Kidney (tissue), 14 donors: ENCODE measurements around the gene REL. TPM values are rescaled to one million over a fixed set of nuclear protein-coding genes. Genes with fewer than 3 reads are reported as not detected.
A peak's percentile ranks its signal among the peaks of the same experiment; 100 is the strongest.

ENCODE experiments used
- DNase-seq, 5 donors: peaks; one replicate each; pipeline ENCODE4 v3.0.0-alpha.2; 2013 to 2020
- FAIRE-seq: peaks from 2 replicates; lab custom pipeline; 2012; peaks lifted over from hg19 to GRCh38; lab: Jason Lieb, UNC
- H3K27ac ChIP-seq, 2 donors: one replicate each; pipeline ENCODE4 v1.7.0; 2013; ENCODE audit warnings: low read depth in 2 of 2, low read length in 2 of 2, inconsistent platforms in 1 of 2
- H3K27me3 ChIP-seq: one replicate; pipeline ENCODE4 v1.7.1; 2013; ENCODE audit warnings: low read length, inconsistent platforms; ENCODE audit not compliant: control insufficient read depth, insufficient read depth
- H3K36me3 ChIP-seq, 3 donors: one replicate each; pipeline versions ENCODE4 v1.7.0 to v1.7.1; 2013; ENCODE audit warnings: low read length in 3 of 3, control low read depth in 1 of 3, inconsistent platforms in 1 of 3; ENCODE audit not compliant: insufficient read depth in 3 of 3, control insufficient read depth in 2 of 3
- H3K4me1 ChIP-seq, 3 donors: one replicate each; pipeline versions ENCODE4 v1.7.0 to v1.7.1; 2013; ENCODE audit warnings: low read length in 3 of 3, inconsistent platforms in 1 of 3, low read depth in 1 of 3; ENCODE audit not compliant: control insufficient read depth in 2 of 3, insufficient read depth in 2 of 3
- H3K4me3 ChIP-seq, 3 donors: one replicate each; pipeline versions ENCODE4 v1.7.0 to v1.8.1; 2013; ENCODE audit warnings: low read length in 3 of 3, control low read depth in 1 of 3, inconsistent platforms in 1 of 3
- H3K9ac ChIP-seq, 3 donors: one replicate each; pipeline versions ENCODE4 v1.7.0 to v1.7.1; 2013; ENCODE audit warnings: low read length in 3 of 3, control low read depth in 1 of 3, inconsistent platforms in 1 of 3
- H3K9me3 ChIP-seq, 3 donors: one replicate each; pipeline versions ENCODE4 v1.7.0 to v1.7.1; 2013; ENCODE audit warnings: low read length in 3 of 3, control low read depth in 1 of 3, inconsistent platforms in 1 of 3; ENCODE audit not compliant: control insufficient read depth in 2 of 3, insufficient read depth in 1 of 3
- CTCF ChIP-seq: IDR thresholded peaks from 3 replicates; pipeline ENCODE4 v1.5.1; 2012; ENCODE audit warnings: mild to moderate bottlenecking, moderate library complexity, borderline replicate concordance; ENCODE audit not compliant: insufficient read depth; ENCODE audit errors: extremely low read depth
- intact Hi-C: fragments of 100-400 bp; cut with DNase I; formaldehyde crosslinking; loops from one replicate; pipeline ENCODE4 v1.11.1; 2022
- polyA plus RNA-seq: library from polyadenylated mRNA; stranded (reverse); fragments of 350-450 nt; fragmentation: Illumina TruSeq; extraction: RNeasy Lipid Tissue Mini Kit (QIAGEN cat#74804); gene quantifications from one replicate; pipeline ENCODE4 v1.2.3, GENCODE V29; 2014; ENCODE audit warnings: low read depth, low replicate concordance; ENCODE audit not compliant: insufficient read depth
- total RNA-seq: library from RNA; stranded (reverse); fragmentation: NEBNext Ultra II Directional; extraction: Animal tissue kit (Norgen Biotek cat#: 25700); gene quantifications from one replicate; pipeline ENCODE4 v1.2.1, GENCODE V29; 2021
- donor health status: control.
- donor health status: control.
- donor health status: control.
- donor health status: control.
- donor health status: control.
- donor health status: DM: yes; HTN: yes; CAD: no.
- donor health status: Normal renal cell carcinoma (clear cell type).

Gene REL
- total and polyA plus RNA-seq, 2 donors from 2014 or later: 0.43 to 21.8 TPM

DNA sequence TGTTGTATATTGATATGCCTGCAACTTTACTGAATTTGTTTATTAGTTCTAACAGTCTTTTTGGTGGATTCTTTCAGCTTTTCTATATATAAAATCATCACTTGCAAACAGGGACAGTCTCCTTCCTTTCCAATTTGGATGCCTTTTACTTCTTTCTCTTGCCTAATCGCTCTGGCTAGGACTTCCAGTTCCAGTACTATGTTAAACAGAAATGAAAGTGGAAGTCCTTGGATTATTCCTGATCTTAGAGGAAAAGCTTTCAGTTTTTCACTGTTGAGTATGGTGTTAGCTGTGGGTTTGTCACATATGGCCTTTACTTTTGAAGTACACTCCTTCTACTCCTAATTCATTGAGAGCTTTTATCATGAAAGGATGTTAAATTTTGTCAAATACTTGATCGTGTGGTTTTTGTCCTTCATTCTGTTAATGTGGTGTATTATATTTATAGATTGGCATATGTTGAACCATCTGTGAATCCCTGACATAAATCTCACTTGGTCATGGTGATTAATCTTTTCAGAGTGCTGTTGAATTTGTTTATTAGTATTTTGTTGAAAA, 52.9 kb downstream of the REL start:
- Histone ChIP-seq H3K27ac (peak overlapping the region in 1 of 2 donors; percentile 2), H3K4me1 (no peaks in the 10 kb centered on the region), H3K27me3 (no peaks in the 10 kb centered on the region), H3K9ac (no peak overlapping the region), H3K9me3 (no peaks in the 10 kb centered on the region), H3K36me3 (peaks cover 0 to 3% (median 0%) of the 10 kb centered on the region in 3 donors), H3K4me3 (no peak overlapping the region)
- intact Hi-C loops: no loop called here
- DNase-seq (no peak), FAIRE-seq (no peak)
- no peak for TF ChIP-seq CTCF

- H3K4me3 ChIP-seq: no peak overlapping the region
- intact Hi-C loops: no loop called here
- H3K9ac ChIP-seq: no peak overlapping the region
- peaks cover 0 to 3% (median 0%) of the 10 kb centered on the region in 3 donors for H3K36me3 ChIP-seq
- no peak overlapping the region for H3K27ac ChIP-seq
- no peaks in the 10 kb centered on the region for H3K27me3 ChIP-seq
- FAIRE-seq (no peak), DNase-seq (no peak)
- TF ChIP-seq CTCF: no peak
- H3K4me1 ChIP-seq: no peaks in the 10 kb centered on the region
- no peaks in the 10 kb centered on the region for H3K9me3 ChIP-seq
Measured at GRCh38 chr2:60936757-60937156, 55.4 kb downstream of the REL start.

GRCh38 chr2:60938301-60938700, 56.9 kb downstream of the REL start:
- Histone ChIP-seq H3K9ac (no peak overlapping the region), H3K36me3 (peaks cover 0 to 3% (median 0%) of the 10 kb centered on the region in 3 donors), H3K9me3 (no peaks in the 10 kb centered on the region), H3K4me3 (no peak overlapping the region), H3K27ac (no peak overlapping the region), H3K27me3 (no peaks in the 10 kb centered on the region), H3K4me1 (no peaks in the 10 kb centered on the region)
- intact Hi-C loops: no loop called here
- FAIRE-seq: no peak
- no peak for DNase-seq
- TF ChIP-seq CTCF: no peak

DNA sequence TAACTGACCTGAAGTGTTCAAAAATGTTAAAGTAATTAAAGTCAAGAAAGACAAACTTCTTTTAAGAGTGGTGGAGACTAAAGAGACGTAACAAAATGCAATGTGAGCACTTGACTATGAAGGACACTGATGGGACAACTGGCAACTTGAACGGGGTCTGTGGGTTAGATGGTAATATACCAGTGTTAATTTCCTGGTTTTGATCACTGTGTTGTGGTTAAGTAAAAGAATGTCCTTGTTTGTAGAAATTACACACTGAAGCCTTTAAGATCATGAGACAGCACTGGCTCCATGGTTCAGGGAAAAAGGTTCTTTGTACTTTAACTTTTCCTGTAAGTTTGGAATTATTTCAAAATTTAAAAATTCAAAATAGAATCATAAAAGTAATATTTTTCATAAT, 58.2 kb downstream of the REL start:
- DNase-seq (no peak), FAIRE-seq (no peak)
- intact Hi-C loops: no loop called here
- Histone ChIP-seq H3K36me3 (peaks cover 0 to 3% (median 0%) of the 10 kb centered on the region in 3 donors), H3K4me1 (no peaks in the 10 kb centered on the region), H3K27ac (no peak overlapping the region), H3K4me3 (no peak overlapping the region), H3K9ac (no peak overlapping the region), H3K9me3 (no peaks in the 10 kb centered on the region), H3K27me3 (no peaks in the 10 kb centered on the region)
- TF ChIP-seq CTCF: no peak
